ENCODE measurements around the gene HSD17B14. TPM values are rescaled to one million over a fixed set of nuclear protein-coding genes. Genes with fewer than 3 reads are reported as not detected.

Gene HSD17B14
- total and polyA plus RNA-seq, 2 of the 13 experiments (the other 11 are each of a cell fraction or from before 2014, with no cell fraction given) = 0.58 to 1.2 TPM

- TF ChIP-seq, protein P1, sequence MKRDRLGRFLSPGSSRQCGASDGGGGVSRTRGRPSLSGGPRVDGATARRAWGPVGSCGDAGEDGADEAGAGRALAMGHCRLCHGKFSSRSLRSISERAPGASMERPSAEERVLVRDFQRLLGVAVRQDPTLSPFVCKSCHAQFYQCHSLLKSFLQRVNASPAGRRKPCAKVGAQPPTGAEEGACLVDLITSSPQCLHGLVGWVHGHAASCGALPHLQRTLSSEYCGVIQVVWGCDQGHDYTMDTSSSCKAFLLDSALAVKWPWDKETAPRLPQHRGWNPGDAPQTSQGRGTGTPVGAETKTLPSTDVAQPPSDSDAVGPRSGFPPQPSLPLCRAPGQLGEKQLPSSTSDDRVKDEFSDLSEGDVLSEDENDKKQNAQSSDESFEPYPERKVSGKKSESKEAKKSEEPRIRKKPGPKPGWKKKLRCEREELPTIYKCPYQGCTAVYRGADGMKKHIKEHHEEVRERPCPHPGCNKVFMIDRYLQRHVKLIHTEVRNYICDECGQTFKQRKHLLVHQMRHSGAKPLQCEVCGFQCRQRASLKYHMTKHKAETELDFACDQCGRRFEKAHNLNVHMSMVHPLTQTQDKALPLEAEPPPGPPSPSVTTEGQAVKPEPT (CRISPR knock-in tag; IDR thresholded peaks at IDR 0.05; ENCODE audit: low read depth) = 0 out of 2 replicates have a peak, but pooled peaks have one; percentile 31
- TF ChIP-seq, protein P2, sequence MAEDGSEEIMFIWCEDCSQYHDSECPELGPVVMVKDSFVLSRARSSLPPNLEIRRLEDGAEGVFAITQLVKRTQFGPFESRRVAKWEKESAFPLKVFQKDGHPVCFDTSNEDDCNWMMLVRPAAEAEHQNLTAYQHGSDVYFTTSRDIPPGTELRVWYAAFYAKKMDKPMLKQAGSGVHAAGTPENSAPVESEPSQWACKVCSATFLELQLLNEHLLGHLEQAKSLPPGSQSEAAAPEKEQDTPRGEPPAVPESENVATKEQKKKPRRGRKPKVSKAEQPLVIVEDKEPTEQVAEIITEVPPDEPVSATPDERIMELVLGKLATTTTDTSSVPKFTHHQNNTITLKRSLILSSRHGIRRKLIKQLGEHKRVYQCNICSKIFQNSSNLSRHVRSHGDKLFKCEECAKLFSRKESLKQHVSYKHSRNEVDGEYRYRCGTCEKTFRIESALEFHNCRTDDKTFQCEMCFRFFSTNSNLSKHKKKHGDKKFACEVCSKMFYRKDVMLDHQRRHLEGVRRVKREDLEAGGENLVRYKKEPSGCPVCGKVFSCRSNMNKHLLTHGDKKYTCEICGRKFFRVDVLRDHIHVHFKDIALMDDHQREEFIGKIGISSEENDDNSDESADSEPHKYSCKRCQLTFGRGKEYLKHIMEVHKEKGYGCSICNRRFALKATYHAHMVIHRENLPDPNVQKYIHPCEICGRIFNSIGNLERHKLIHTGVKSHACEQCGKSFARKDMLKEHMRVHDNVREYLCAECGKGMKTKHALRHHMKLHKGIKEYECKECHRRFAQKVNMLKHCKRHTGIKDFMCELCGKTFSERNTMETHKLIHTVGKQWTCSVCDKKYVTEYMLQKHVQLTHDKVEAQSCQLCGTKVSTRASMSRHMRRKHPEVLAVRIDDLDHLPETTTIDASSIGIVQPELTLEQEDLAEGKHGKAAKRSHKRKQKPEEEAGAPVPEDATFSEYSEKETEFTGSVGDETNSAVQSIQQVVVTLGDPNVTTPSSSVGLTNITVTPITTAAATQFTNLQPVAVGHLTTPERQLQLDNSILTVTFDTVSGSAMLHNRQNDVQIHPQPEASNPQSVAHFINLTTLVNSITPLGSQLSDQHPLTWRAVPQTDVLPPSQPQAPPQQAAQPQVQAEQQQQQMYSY (CRISPR knock-in tag; IDR thresholded peaks at IDR 0.05) = no peak
- no peak for TF ChIP-seq CBX2 (IDR thresholded peaks at IDR 0.05; ENCODE audit: low read depth, low read length)
- TF ChIP-seq CBX2 (CRISPR knock-in tag; IDR thresholded peaks at IDR 0.05; ENCODE audit: low read depth) = no peak
- no peak for TF ChIP-seq ZNF558 (CRISPR knock-in tag; IDR thresholded peaks at IDR 0.05; ENCODE audit: borderline replicate concordance)
- no peak for TF ChIP-seq FOXK2 (IDR thresholded peaks at IDR 0.05)
- TF ChIP-seq ARHGAP35 (CRISPR knock-in tag; IDR thresholded peaks at IDR 0.05; ENCODE audit: borderline replicate concordance) = no peak
- TF ChIP-seq ZNF569 (CRISPR knock-in tag; IDR thresholded peaks at IDR 0.05; ENCODE audit: borderline replicate concordance) = no peak
- TF ChIP-seq MBNL3 (CRISPR knock-in tag; conservative IDR thresholded peaks at IDR 0.05) = no peak
- TF ChIP-seq, protein P3, sequence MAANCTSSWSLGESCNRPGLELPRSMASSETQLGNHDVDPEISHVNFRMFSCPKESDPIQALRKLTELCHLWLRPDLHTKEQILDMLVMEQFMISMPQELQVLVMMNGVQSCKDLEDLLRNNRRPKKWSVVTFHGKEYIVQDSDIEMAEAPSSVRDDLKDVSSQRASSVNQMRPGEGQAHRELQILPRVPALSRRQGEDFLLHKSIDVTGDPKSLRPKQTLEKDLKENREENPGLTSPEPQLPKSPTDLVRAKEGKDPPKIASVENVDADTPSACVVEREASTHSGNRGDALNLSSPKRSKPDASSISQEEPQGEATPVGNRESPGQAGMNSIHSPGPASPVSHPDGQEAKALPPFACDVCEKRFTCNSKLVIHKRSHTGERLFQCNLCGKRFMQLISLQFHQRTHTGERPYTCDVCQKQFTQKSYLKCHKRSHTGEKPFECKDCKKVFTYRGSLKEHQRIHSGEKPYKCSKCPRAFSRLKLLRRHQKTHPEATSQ (CRISPR knock-in tag; IDR thresholded peaks at IDR 0.05; ENCODE audit: borderline replicate concordance) = no peak
- TF ChIP-seq ZIK1 (CRISPR knock-in tag; IDR thresholded peaks at IDR 0.05; ENCODE audit: borderline replicate concordance, low read depth) = no peak; the same call in 1 of the 2 replicates
- no peak for TF ChIP-seq GLI4 (CRISPR knock-in tag; IDR thresholded peaks at IDR 0.05; ENCODE audit: borderline replicate concordance)
- no peak for TF ChIP-seq CEBPG (CRISPR knock-in tag; IDR thresholded peaks at IDR 0.05)
- TF ChIP-seq AGO1 (IDR thresholded peaks at IDR 0.05; ENCODE audit: low read depth, low read length, poor library complexity, severe bottlenecking) = no peak
- peak; percentile 40; the same call in 1 of the 2 replicates for TF ChIP-seq ZNF652 (CRISPR knock-in tag; IDR thresholded peaks at IDR 0.05; ENCODE audit: borderline replicate concordance, low read depth)
- TF ChIP-seq CHCHD3 (CRISPR knock-in tag; IDR thresholded peaks at IDR 0.05) = no peak
- no peak for TF ChIP-seq GATAD1 (CRISPR knock-in tag; IDR thresholded peaks at IDR 0.05)
- TF ChIP-seq, protein P4, sequence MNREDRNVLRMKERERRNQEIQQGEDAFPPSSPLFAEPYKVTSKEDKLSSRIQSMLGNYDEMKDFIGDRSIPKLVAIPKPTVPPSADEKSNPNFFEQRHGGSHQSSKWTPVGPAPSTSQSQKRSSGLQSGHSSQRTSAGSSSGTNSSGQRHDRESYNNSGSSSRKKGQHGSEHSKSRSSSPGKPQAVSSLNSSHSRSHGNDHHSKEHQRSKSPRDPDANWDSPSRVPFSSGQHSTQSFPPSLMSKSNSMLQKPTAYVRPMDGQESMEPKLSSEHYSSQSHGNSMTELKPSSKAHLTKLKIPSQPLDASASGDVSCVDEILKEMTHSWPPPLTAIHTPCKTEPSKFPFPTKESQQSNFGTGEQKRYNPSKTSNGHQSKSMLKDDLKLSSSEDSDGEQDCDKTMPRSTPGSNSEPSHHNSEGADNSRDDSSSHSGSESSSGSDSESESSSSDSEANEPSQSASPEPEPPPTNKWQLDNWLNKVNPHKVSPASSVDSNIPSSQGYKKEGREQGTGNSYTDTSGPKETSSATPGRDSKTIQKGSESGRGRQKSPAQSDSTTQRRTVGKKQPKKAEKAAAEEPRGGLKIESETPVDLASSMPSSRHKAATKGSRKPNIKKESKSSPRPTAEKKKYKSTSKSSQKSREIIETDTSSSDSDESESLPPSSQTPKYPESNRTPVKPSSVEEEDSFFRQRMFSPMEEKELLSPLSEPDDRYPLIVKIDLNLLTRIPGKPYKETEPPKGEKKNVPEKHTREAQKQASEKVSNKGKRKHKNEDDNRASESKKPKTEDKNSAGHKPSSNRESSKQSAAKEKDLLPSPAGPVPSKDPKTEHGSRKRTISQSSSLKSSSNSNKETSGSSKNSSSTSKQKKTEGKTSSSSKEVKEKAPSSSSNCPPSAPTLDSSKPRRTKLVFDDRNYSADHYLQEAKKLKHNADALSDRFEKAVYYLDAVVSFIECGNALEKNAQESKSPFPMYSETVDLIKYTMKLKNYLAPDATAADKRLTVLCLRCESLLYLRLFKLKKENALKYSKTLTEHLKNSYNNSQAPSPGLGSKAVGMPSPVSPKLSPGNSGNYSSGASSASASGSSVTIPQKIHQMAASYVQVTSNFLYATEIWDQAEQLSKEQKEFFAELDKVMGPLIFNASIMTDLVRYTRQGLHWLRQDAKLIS (CRISPR knock-in tag; IDR thresholded peaks at IDR 0.05) = no peak
- TF ChIP-seq ZBTB14 (CRISPR knock-in tag; IDR thresholded peaks at IDR 0.05) = no peak
Observed at GRCh38 chr19:48835734-48836088, 580 bp downstream of the HSD17B14 start (continued).

Measured in HepG2 (cell line).